ENCODE data around the gene GLRX3. TPM values are rescaled to one million over a fixed set of nuclear protein-coding genes. Genes with fewer than 3 reads are reported as not detected.

Gene GLRX3
- total RNA-seq, 1 experiment from 2014 or later, result 142 TPM

- TF ChIP-seq, protein P1, sequence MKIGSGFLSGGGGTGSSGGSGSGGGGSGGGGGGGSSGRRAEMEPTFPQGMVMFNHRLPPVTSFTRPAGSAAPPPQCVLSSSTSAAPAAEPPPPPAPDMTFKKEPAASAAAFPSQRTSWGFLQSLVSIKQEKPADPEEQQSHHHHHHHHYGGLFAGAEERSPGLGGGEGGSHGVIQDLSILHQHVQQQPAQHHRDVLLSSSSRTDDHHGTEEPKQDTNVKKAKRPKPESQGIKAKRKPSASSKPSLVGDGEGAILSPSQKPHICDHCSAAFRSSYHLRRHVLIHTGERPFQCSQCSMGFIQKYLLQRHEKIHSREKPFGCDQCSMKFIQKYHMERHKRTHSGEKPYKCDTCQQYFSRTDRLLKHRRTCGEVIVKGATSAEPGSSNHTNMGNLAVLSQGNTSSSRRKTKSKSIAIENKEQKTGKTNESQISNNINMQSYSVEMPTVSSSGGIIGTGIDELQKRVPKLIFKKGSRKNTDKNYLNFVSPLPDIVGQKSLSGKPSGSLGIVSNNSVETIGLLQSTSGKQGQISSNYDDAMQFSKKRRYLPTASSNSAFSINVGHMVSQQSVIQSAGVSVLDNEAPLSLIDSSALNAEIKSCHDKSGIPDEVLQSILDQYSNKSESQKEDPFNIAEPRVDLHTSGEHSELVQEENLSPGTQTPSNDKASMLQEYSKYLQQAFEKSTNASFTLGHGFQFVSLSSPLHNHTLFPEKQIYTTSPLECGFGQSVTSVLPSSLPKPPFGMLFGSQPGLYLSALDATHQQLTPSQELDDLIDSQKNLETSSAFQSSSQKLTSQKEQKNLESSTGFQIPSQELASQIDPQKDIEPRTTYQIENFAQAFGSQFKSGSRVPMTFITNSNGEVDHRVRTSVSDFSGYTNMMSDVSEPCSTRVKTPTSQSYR (CRISPR knock-in tag; IDR thresholded peaks at IDR 0.05), result no peak
- TF ChIP-seq ZSCAN18 (CRISPR knock-in tag; IDR thresholded peaks at IDR 0.05) (no peak), ZNF138 (CRISPR knock-in tag; conservative IDR thresholded peaks at IDR 0.05) (no peak), ATF3 (CRISPR knock-in tag; conservative IDR thresholded peaks at IDR 0.05) (no peak), MYBL2 (CRISPR knock-in tag; IDR thresholded peaks at IDR 0.05) (no peak), ARID4B (CRISPR knock-in tag; IDR thresholded peaks at IDR 0.05; ENCODE audit: borderline replicate concordance) (no peak), NR2C2 (CRISPR knock-in tag; IDR thresholded peaks at IDR 0.05) (no peak)
- TF ChIP-seq, protein P2, sequence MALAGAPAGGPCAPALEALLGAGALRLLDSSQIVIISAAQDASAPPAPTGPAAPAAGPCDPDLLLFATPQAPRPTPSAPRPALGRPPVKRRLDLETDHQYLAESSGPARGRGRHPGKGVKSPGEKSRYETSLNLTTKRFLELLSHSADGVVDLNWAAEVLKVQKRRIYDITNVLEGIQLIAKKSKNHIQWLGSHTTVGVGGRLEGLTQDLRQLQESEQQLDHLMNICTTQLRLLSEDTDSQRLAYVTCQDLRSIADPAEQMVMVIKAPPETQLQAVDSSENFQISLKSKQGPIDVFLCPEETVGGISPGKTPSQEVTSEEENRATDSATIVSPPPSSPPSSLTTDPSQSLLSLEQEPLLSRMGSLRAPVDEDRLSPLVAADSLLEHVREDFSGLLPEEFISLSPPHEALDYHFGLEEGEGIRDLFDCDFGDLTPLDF (CRISPR knock-in tag; IDR thresholded peaks at IDR 0.05), result no peak
These were observed 25.1 kb downstream of the GLRX3 start (continued) for GRCh38 chr10:130161331-130161730.

- Mint-ChIP-seq H3K4me3 (no peak overlapping the region), H3K4me1 (peaks cover 17% of the 10 kb centered on the region), H3K9me3 (no peaks in the 10 kb centered on the region), H3K27ac (no peak overlapping the region), H3K27me3 (ENCODE audit: low read depth) (no peaks in the 10 kb centered on the region), H3K36me3 (peaks cover 52% of the 10 kb centered on the region)
- no peak for DNase-seq (ENCODE audit: low spot score)
- no peak for ATAC-seq
- CTCF ChIA-PET, result no interaction called here
- POLR2A ChIA-PET, result no interaction called here
- TF ChIP-seq ZNF416 (CRISPR knock-in tag; IDR thresholded peaks at IDR 0.05) (no peak), ATF3 (CRISPR knock-in tag; conservative IDR thresholded peaks at IDR 0.05) (no peak), ELF4 (CRISPR knock-in tag; IDR thresholded peaks at IDR 0.05; ENCODE audit: low read depth) (no peak), NFATC4 (CRISPR knock-in tag; IDR thresholded peaks at IDR 0.05) (no peak), IRF2 (CRISPR knock-in tag; IDR thresholded peaks at IDR 0.05; ENCODE audit: borderline replicate concordance, low read depth) (no peak), ZNF263 (CRISPR knock-in tag; IDR thresholded peaks at IDR 0.05; ENCODE audit: low read depth) (no peak), ERG (CRISPR knock-in tag; IDR thresholded peaks at IDR 0.05) (no peak), AFF4 (CRISPR knock-in tag; IDR thresholded peaks at IDR 0.05; ENCODE audit: borderline replicate concordance) (no peak), JAZF1 (CRISPR knock-in tag; IDR thresholded peaks at IDR 0.05) (no peak), GTF2I (CRISPR knock-in tag; conservative IDR thresholded peaks at IDR 0.05) (no peak), NR2C2 (CRISPR knock-in tag; IDR thresholded peaks at IDR 0.05) (no peak), TP53 (CRISPR knock-in tag; IDR thresholded peaks at IDR 0.05) (no peak), OVOL2 (CRISPR knock-in tag; IDR thresholded peaks at IDR 0.05; ENCODE audit: borderline replicate concordance) (no peak)
- TF ChIP-seq, protein P3, sequence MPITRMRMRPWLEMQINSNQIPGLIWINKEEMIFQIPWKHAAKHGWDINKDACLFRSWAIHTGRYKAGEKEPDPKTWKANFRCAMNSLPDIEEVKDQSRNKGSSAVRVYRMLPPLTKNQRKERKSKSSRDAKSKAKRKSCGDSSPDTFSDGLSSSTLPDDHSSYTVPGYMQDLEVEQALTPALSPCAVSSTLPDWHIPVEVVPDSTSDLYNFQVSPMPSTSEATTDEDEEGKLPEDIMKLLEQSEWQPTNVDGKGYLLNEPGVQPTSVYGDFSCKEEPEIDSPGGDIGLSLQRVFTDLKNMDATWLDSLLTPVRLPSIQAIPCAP (CRISPR knock-in tag; IDR thresholded peaks at IDR 0.05), result no peak
These were observed 31.0 kb downstream of the GLRX3 start for GRCh38 chr10:130167193-130167592.
